Sigmoid colon (tissue), 7 donors: Measurements from ENCODE around the gene PRSS27. TPM values are rescaled to one million over a fixed set of nuclear protein-coding genes. Genes with fewer than 3 reads are reported as not detected.
"Not testable (repeated sequence)": the region's sequence is repeated elsewhere in the genome, so short reads cannot be mapped to it uniquely, and the experiment has no call there.

Experiments used
- DNase-seq: peaks from one replicate; pipeline ENCODE4 v3.0.0-alpha.2; 2019
- H3K27ac ChIP-seq, 4 donors: fragments of 200-600 bp; sonication (generic); one replicate each; pipeline ENCODE4 v1.5.1; 2016 to 2019; ENCODE audit warnings: mild to moderate bottlenecking in 1 of 4
- H3K27me3 ChIP-seq, 3 donors: fragments of 200-600 bp; sonication (generic); one replicate each; pipeline ENCODE4 v1.5.1; 2019; ENCODE audit warnings: mild to moderate bottlenecking in 1 of 3
- H3K36me3 ChIP-seq, 4 donors: fragments of 200-600 bp; sonication (generic); one replicate each; pipeline ENCODE4 v1.5.1; 2016 to 2019
- H3K4me1 ChIP-seq, 4 donors: fragments of 200-600 bp; sonication (generic); one replicate each; pipeline ENCODE4 v1.5.1; 2017 to 2019
- H3K4me3 ChIP-seq, 4 donors: fragments of 200-600 bp; sonication (generic); one replicate each; pipeline ENCODE4 v1.5.1; 2017 to 2019; ENCODE audit warnings: mild to moderate bottlenecking in 2 of 4, moderate library complexity in 1 of 4
- H3K9me3 ChIP-seq, 4 donors: fragments of 200-600 bp in 3 of 4; sonication (generic) in 3 of 4; one replicate each; pipeline versions ENCODE4 v1.5.1 to v1.6.1; 2013 to 2019
- EP300 ChIP-seq, 4 donors: sonication (generic); formaldehyde crosslinking; IDR thresholded peaks; one replicate each; pipeline ENCODE4 v1.6.1; 2017; ENCODE audit warnings: antibody characterized with exemption in 4 of 4
- POLR2A ChIP-seq, 2 donors: fragments of 450-650 bp; IDR thresholded peaks; one replicate each; pipeline ENCODE4 v1.6.1; 2016; ENCODE audit warnings: antibody characterized with exemption in 2 of 2, mild to moderate bottlenecking in 2 of 2, moderate library complexity in 2 of 2
- POLR2AphosphoS5 ChIP-seq, 4 donors: sonication (generic); formaldehyde crosslinking; IDR thresholded peaks; one replicate each; pipeline ENCODE4 v1.6.1; 2017; ENCODE audit warnings: antibody characterized with exemption in 4 of 4
- whole genome bisulfite sequencing, 2 donors: extraction: QIAGEN DNeasy Blood & Tissue Kit; methylation state at CpG; one replicate each; pipeline ENCODE4 v1.1.7; 2013; 5-methylcytosine and 5-hydroxymethylcytosine counted together
- intact Hi-C: fragments of 100-400 bp; cut with DNase I; formaldehyde crosslinking; loops from one replicate; pipeline ENCODE4 v1.15.1; 2023
- polyA plus RNA-seq, 3 donors: library from polyadenylated mRNA; stranded (reverse); fragments of 200-250 nt; gene quantifications; one replicate each; pipeline ENCODE4 v1.2.3, GENCODE V29; 2013
- total RNA-seq, 4 donors: library from RNA; depleted of rRNA; stranded (reverse); fragments of >200 nt; gene quantifications; one replicate each; pipeline ENCODE4 v1.1.0, GENCODE V29; 2016
- TF ChIP-seq, protein P1 (sequence below), 4 experiments: fragments of 450-650 bp in 3 of 4; fragments of 200-600 bp in 1 of 4; IDR thresholded peaks; one replicate each; pipeline ENCODE4 v1.5.1; 2016 to 2019; ENCODE audit warnings: antibody characterized with exemption in 4 of 4, mild to moderate bottlenecking in 3 of 4, moderate library complexity in 2 of 4
- donor health status: healthy with polysubstance abuse.
- donor health status: Bipolar disorder and iron deficiency.
- donor health status: healthy.

The PRSS27 gene
- total and polyA plus RNA-seq, 7 donors: 0.60 to 5.0 (median 1.4) TPM; not detected in 1

DNA sequence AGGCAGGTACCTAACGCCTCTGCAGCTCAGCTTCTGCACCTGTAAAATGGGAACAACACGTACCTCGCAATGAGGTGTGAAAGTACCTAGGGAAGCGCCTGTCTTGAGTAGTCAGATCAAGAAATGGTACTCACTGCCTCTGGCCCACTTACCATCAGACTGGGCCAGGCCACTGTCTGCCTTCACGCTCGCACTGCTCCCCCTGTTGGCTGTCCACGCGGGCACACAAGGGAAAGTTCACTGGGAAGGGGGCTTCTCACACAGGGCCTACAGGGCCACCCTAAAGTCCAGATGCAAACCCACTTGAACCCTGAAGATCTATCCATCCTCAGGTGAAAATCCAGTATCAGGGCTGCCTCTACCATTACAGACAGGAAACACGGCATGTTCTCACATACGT lies 48.8 kb downstream of the PRSS27 start:
- H3K27ac ChIP-seq, H3K4me3 ChIP-seq, intact Hi-C loops, H3K9me3 ChIP-seq, H3K27me3 ChIP-seq: not testable (repeated sequence)
- Histone ChIP-seq H3K36me3 (peaks cover 0 to 17% (median 6%) of the 10 kb centered on the region in 4 donors), H3K4me1 (peaks cover 4 to 32% (median 22%) of the 10 kb centered on the region in 4 donors)
- WGBS, 2 donors: 68% methylated on average over 10 of the region's 10 CpGs
- TF ChIP-seq, protein P1, sequence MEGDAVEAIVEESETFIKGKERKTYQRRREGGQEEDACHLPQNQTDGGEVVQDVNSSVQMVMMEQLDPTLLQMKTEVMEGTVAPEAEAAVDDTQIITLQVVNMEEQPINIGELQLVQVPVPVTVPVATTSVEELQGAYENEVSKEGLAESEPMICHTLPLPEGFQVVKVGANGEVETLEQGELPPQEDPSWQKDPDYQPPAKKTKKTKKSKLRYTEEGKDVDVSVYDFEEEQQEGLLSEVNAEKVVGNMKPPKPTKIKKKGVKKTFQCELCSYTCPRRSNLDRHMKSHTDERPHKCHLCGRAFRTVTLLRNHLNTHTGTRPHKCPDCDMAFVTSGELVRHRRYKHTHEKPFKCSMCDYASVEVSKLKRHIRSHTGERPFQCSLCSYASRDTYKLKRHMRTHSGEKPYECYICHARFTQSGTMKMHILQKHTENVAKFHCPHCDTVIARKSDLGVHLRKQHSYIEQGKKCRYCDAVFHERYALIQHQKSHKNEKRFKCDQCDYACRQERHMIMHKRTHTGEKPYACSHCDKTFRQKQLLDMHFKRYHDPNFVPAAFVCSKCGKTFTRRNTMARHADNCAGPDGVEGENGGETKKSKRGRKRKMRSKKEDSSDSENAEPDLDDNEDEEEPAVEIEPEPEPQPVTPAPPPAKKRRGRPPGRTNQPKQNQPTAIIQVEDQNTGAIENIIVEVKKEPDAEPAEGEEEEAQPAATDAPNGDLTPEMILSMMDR (IDR thresholded peaks at IDR 0.05): peak in 1 of 4 experiments; percentile 12
- peak; percentile 56 for DNase-seq

DNA sequence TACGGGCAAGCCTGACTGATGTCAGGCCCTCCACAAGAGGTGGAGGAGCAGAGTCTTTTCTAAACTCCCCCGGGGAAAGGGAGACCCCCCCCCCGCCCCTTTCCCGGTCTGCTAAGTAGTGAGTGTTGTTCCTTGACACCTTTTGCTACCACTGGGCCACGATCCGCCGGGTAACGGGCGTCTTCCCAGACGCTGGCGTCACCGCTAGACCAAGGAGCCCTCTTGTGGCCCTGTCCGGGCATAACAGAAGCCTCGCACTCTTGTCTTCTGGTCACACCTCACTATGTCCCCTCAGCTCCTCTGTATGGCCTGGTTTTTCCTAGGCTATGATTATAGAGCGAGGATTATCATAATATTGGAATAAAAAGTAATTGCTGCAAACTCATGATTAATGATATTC lies 50.0 kb downstream of the PRSS27 start:
- Histone ChIP-seq H3K27ac (peak overlapping the region; percentile 57 to 73 (median 66)), H3K4me1 (peaks cover 4 to 32% (median 22%) of the 10 kb centered on the region in 4 donors), H3K4me3 (peak overlapping the region in 1 of 4 donors; percentile 19), H3K36me3 (peaks cover 0 to 17% (median 6%) of the 10 kb centered on the region in 4 donors)
- intact Hi-C loops, H3K9me3 ChIP-seq, H3K27me3 ChIP-seq: not testable (repeated sequence)
- WGBS, 2 donors: 9 to 14% methylated on average over 15 of the region's 15 CpGs
- TF ChIP-seq, protein P1 (IDR thresholded peaks at IDR 0.05): peak; percentile 35 to 74 (median 64)
- peak; percentile 91 for DNase-seq

DNA sequence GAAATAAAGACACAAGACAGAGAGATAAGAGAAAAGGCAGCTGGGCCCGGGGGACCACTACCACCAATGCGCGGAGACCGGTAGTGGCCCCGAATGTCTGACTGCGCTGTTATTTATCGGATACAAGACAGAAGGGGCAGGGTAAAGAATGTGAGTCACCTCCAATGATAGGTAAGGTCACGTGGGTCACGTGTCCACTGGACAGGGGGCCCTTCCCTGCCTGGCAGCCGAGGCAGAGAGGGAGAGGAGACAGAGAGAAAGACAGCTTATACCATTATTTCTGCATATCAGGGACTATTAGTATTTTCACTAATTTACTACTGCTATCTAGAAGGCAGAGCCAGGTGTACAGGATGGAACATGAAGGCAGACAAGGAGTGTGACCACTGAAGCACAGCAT lies 50.4 kb downstream of the PRSS27 start:
- Histone ChIP-seq H3K36me3 (peaks cover 0 to 17% (median 6%) of the 10 kb centered on the region in 4 donors), H3K4me1 (peaks cover 4 to 32% (median 22%) of the 10 kb centered on the region in 4 donors), H3K4me3 (peak overlapping the region in 1 of 4 donors; percentile 19), H3K27ac (peak overlapping the region; percentile 57 to 73 (median 66))
- intact Hi-C loops, DNase-seq, H3K27me3 ChIP-seq, H3K9me3 ChIP-seq: not testable (repeated sequence)
- whole genome bisulfite sequencing, 2 donors: 79 to 82% methylated on average over 10 of the region's 10 CpGs

DNA sequence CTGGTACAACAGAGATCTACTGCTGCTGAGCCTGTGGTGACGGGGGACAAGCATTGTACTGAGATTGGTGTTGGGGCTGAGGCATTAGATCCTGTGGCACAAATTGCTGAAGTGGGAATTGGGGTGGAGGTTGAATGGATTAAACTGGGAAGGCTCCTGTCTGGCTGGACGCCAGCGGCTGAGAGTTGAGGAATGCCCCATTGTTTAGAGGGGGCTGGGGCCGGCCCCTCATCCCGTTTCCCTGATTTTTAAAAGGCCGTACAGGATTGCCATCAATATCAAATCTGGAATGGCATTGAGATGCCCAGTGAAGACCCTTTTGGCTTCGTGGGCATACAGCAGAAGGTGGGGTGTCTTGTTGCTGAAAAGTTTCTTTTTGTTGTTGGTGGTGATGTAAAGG lies 53.4 kb downstream of the PRSS27 start:
- H3K9me3 ChIP-seq, H3K27ac ChIP-seq, intact Hi-C loops, H3K27me3 ChIP-seq, H3K4me3 ChIP-seq, DNase-seq: not testable (repeated sequence)
- Histone ChIP-seq H3K36me3 (peaks cover 0 to 17% (median 6%) of the 10 kb centered on the region in 4 donors), H3K4me1 (peaks cover 0 to 31% (median 22%) of the 10 kb centered on the region in 4 donors)
- 86 to 91% methylated on average over 7 of the region's 7 CpGs for WGBS, 2 donors

DNA sequence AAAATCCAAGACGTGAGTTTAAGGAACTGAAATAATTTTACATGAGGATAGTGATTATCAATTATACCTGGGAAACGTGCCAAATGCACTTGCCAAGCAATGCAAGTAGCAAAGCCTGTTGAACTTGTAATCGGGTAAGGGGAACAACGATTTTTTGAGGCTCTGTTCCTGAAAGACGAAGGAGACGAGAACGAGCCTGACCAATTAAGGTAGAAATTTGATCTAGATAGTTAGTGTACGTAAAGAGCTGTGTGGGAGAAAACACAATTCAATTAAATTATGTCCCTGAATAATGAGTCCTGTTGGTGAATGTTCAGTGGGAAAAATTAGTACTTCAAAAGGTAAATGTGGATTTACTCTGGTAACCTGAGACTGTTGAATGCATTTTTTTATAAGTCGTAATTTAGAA lies 55.4 kb downstream of the PRSS27 start:
- Histone ChIP-seq H3K27me3 (no peaks in the 10 kb centered on the region), H3K27ac (peak overlapping the region in 3 of 4 donors; percentile 71 to 79 (median 76)), H3K4me3 (no peak overlapping the region), H3K4me1 (peaks cover 0 to 21% (median 11%) of the 10 kb centered on the region in 4 donors), H3K9me3 (no peaks in the 10 kb centered on the region), H3K36me3 (peaks cover 0 to 14% (median 5%) of the 10 kb centered on the region in 4 donors)
- TF ChIP-seq, protein P1 (IDR thresholded peaks at IDR 0.05): no peak
- TF ChIP-seq EP300 (IDR thresholded peaks at IDR 0.05): no peak
- no peak for TF ChIP-seq POLR2A (IDR thresholded peaks at IDR 0.05)
- TF ChIP-seq POLR2AphosphoS5 (IDR thresholded peaks at IDR 0.05): no peak
- 20 to 66% methylated on average over 9 of the region's 9 CpGs for WGBS, 2 donors
- no peak for DNase-seq
- intact Hi-C loops: no loop called here
